Common myeloid progenitor, CD34-positive (primary cell): ENCODE data around the gene ZNF473.
"Not testable (repeated sequence)": the region's sequence is repeated elsewhere in the genome, so short reads cannot be mapped to it uniquely, and the experiment has no call there.

Experiments used
- CTCF ChIA-PET: fragments of 350-600 bp; sonication (Branson Sonifier 250); formaldehyde crosslinking; loops from one replicate; lab custom pipeline; 2021; ENCODE audit warnings: antibody characterized with exemption; lab: Charles Lee
- POLR2A ChIA-PET: fragments of 350-600 bp; sonication (Branson Sonifier 250); formaldehyde crosslinking; loops from one replicate; lab custom pipeline; 2021; ENCODE audit warnings: antibody characterized with exemption; lab: Charles Lee
- DNase-seq, 3 donors: peaks; one replicate each; pipeline versions ENCODE4 v3.0.0 to v3.0.0-alpha.2; 2013
- H3K27ac ChIP-seq, 2 experiments: 1 replicate in 1 of 2; 2 replicates in 1 of 2; pipeline ENCODE4 v1.7.0; 2013; ENCODE audit warnings: inconsistent platforms in 2 of 2, low read length in 2 of 2, mild to moderate bottlenecking in 2 of 2, low read depth in 1 of 2, moderate library complexity in 1 of 2; ENCODE audit not compliant: severe bottlenecking in 2 of 2, insufficient read depth in 1 of 2, poor library complexity in 1 of 2
- H3K27me3 ChIP-seq, 5 experiments: replicated peaks in 2 of 5; 1 replicate in 3 of 5; 2 replicates in 2 of 5; pipeline versions ENCODE4 v1.6.1 to v1.7.0; 2013; ENCODE audit warnings: low read length in 4 of 5, mild to moderate bottlenecking in 2 of 5, moderate library complexity in 2 of 5, inconsistent platforms in 1 of 5; ENCODE audit not compliant: insufficient read depth in 5 of 5, control insufficient read depth in 4 of 5
- H3K36me3 ChIP-seq, 4 experiments: 1 replicate in 2 of 4; 2 replicates in 2 of 4; pipeline versions ENCODE4 v1.6.1 to v1.7.0; 2013; ENCODE audit warnings: low read length in 3 of 4, control low read depth in 1 of 4, mild to moderate bottlenecking in 1 of 4; ENCODE audit not compliant: control insufficient read depth in 4 of 4, insufficient read depth in 4 of 4
- H3K4me1 ChIP-seq, 4 experiments: 1 replicate in 3 of 4; 2 replicates in 1 of 4; pipeline versions ENCODE4 v1.6.1 to v1.7.1; 2013; ENCODE audit warnings: low read length in 3 of 4, mild to moderate bottlenecking in 3 of 4, control low read depth in 1 of 4, inconsistent platforms in 1 of 4, moderate library complexity in 1 of 4; ENCODE audit not compliant: control insufficient read depth in 4 of 4, insufficient read depth in 4 of 4; ENCODE audit errors: control extremely low read depth in 1 of 4
- H3K4me3 ChIP-seq, 7 experiments: 1 replicate in 4 of 7; 2 replicates in 3 of 7; pipeline versions ENCODE4 v1.5.1 to v1.7.0; 2013; ENCODE audit warnings: mild to moderate bottlenecking in 7 of 7, low read length in 6 of 7, moderate library complexity in 6 of 7, inconsistent platforms in 2 of 7, low read depth in 2 of 7, control low read depth in 1 of 7; ENCODE audit not compliant: insufficient read depth in 4 of 7, control insufficient read depth in 1 of 7; ENCODE audit errors: extremely low read depth in 1 of 7
- H3K9me3 ChIP-seq, 5 experiments: 1 replicate in 4 of 5; 2 replicates in 1 of 5; pipeline versions ENCODE4 v1.6.1 to v1.7.1; 2013; ENCODE audit warnings: low read length in 4 of 5, mild to moderate bottlenecking in 2 of 5, inconsistent platforms in 1 of 5, low read depth in 1 of 5, moderate library complexity in 1 of 5; ENCODE audit not compliant: control insufficient read depth in 4 of 5, insufficient read depth in 2 of 5; ENCODE audit errors: control extremely low read depth in 1 of 5
- WGBS: methylation state at CpG from one replicate; pipeline ENCODE4 v1.1.5; 2013; ENCODE audit not compliant: insufficient coverage; 5-methylcytosine and 5-hydroxymethylcytosine counted together

The ZNF473 gene

GRCh38 chr19:50046649-50047503 lies 21.1 kb downstream of the ZNF473 start:
- POLR2A ChIA-PET = no interaction called here
- DNase-seq = peak; percentile 35 to 68 (median 60)
- 96% methylated on average over 11 of the region's 14 CpGs for WGBS

GRCh38 chr19:50047671-50048070 lies 21.9 kb downstream of the ZNF473 start:
- POLR2A ChIA-PET = no interaction called here
- H3K27ac ChIP-seq = no peak overlapping the region
- H3K27me3 ChIP-seq = peaks cover 0 to 5% (median 0%) of the 10 kb centered on the region in 5 experiments
- WGBS = 100% methylated on average over 4 of the region's 4 CpGs
- peaks cover 0 to 9% (median 6%) of the 10 kb centered on the region in 4 experiments for H3K4me1 ChIP-seq
- H3K9me3 ChIP-seq = peaks cover 8 to 62% (median 41%) of the 10 kb centered on the region in 5 experiments
- H3K36me3 ChIP-seq = peaks cover 26 to 50% (median 43%) of the 10 kb centered on the region in 4 experiments
- no peak overlapping the region for H3K4me3 ChIP-seq
- CTCF ChIA-PET = interaction anchor here (0.6 to 1.7 kb wide), 4 partner anchors 9 to 1141 kb away, joined by 3 to 5 read pairs (median 4); no protein-coding TSS in a partner anchor
- DNase-seq = no peak

More at GRCh38 chr19:50046649-50047503, 21.1 kb downstream of the ZNF473 start:
- H3K36me3 ChIP-seq = peaks cover 31 to 58% (median 51%) of the 10 kb centered on the region in 4 experiments
- H3K27ac ChIP-seq = no peak overlapping the region
- no peak overlapping the region for H3K4me3 ChIP-seq
- peaks cover 8 to 70% (median 49%) of the 10 kb centered on the region in 5 experiments for H3K9me3 ChIP-seq
- peaks cover 0 to 9% (median 6%) of the 10 kb centered on the region in 4 experiments for H3K4me1 ChIP-seq
- CTCF ChIA-PET = interaction anchor here (0.6 to 1.7 kb wide), 4 partner anchors 9 to 1140 kb away, joined by 3 to 5 read pairs (median 4); no protein-coding TSS in a partner anchor
- H3K27me3 ChIP-seq = peaks cover 0 to 5% (median 0%) of the 10 kb centered on the region in 5 experiments

GRCh38 chr19:50050406-50051227 lies 24.8 kb downstream of the ZNF473 start:
- Histone ChIP-seq H3K4me3 (peak overlapping the region; percentile 2 to 80 (median 63)), H3K27me3 (peaks cover 0 to 5% (median 0%) of the 10 kb centered on the region in 5 experiments), H3K27ac (peak overlapping the region in 1 of 2 experiments; percentile 71), H3K4me1 (peaks cover 0 to 9% (median 6%) of the 10 kb centered on the region in 4 experiments), H3K36me3 (peaks cover 5 to 21% (median 17%) of the 10 kb centered on the region in 4 experiments), H3K9me3 (peaks cover 4 to 35% (median 15%) of the 10 kb centered on the region in 5 experiments)
- 3% methylated on average over 38 of the region's 52 CpGs for WGBS
- ChIA-PET POLR2A (no interaction called here), CTCF (no interaction called here)
- peak; percentile 78 to 90 (median 87) for DNase-seq

GRCh38 chr19:50051228-50051895 lies 25.6 kb downstream of the ZNF473 start:
- peak overlapping the region in 6 of 7 experiments; percentile 47 to 80 (median 65) for H3K4me3 ChIP-seq

GRCh38 chr19:50051964-50052363 lies 26.2 kb downstream of the ZNF473 start:
- Histone ChIP-seq H3K4me1 (peaks cover 0 to 9% (median 6%) of the 10 kb centered on the region in 4 experiments), H3K9me3 (peaks cover 0 to 22% (median 2%) of the 10 kb centered on the region in 5 experiments), H3K27me3 (peaks cover 0 to 5% (median 0%) of the 10 kb centered on the region in 5 experiments), H3K4me3 (no peak overlapping the region), H3K36me3 (peaks cover 0 to 7% (median 6%) of the 10 kb centered on the region in 4 experiments), H3K27ac (no peak overlapping the region)
- 100% methylated on average over 1 of the region's 8 CpGs for WGBS
- no peak for DNase-seq
- ChIA-PET CTCF (no interaction called here), POLR2A (no interaction called here)

More at GRCh38 chr19:50051228-50051895, 25.6 kb downstream of the ZNF473 start:
- POLR2A ChIA-PET, DNase-seq, H3K27ac ChIP-seq, H3K4me1 ChIP-seq, H3K27me3 ChIP-seq, CTCF ChIA-PET: not testable (repeated sequence)
- H3K9me3 ChIP-seq = peaks cover 4 to 28% (median 7%) of the 10 kb centered on the region in 5 experiments
- peaks cover 4 to 13% (median 9%) of the 10 kb centered on the region in 4 experiments for H3K36me3 ChIP-seq
- WGBS = 26% methylated on average over 11 of the region's 16 CpGs

GRCh38 chr19:50053119-50053518 lies 27.3 kb downstream of the ZNF473 start:
- Histone ChIP-seq H3K9me3 (peaks cover 0 to 13% (median 2%) of the 10 kb centered on the region in 5 experiments), H3K4me3 (no peak overlapping the region), H3K27me3 (peaks cover 0 to 5% (median 0%) of the 10 kb centered on the region in 5 experiments), H3K4me1 (peaks cover 0 to 9% (median 6%) of the 10 kb centered on the region in 4 experiments), H3K27ac (no peak overlapping the region), H3K36me3 (no peaks in the 10 kb centered on the region)
- no CpG with 5 or more reads among the region's 4 CpGs for WGBS
- CTCF ChIA-PET = no interaction called here
- no peak for DNase-seq
- POLR2A ChIA-PET = no interaction called here
